Fibroblast of the aortic adventitia (primary cell): ENCODE data around the gene RNF115. TPM values are rescaled to one million over a fixed set of nuclear protein-coding genes. Genes with fewer than 3 reads are reported as not detected.

Source experiments
- DNase-seq: peaks from one replicate; pipeline ENCODE4 v3.0.0-alpha.2; 2010; ENCODE audit warnings: low read depth
- H3K4me3 ChIP-seq: 2 replicates; pipeline ENCODE4 v1.5.1; 2011; ENCODE audit warnings: low read depth, mild to moderate bottlenecking, control low read depth, low read length, moderate library complexity
- CTCF ChIP-seq: IDR thresholded peaks from 2 replicates; pipeline ENCODE4 v1.5.1; 2011; ENCODE audit warnings: mild to moderate bottlenecking, low read length, control low read depth, inconsistent platforms; ENCODE audit not compliant: insufficient read depth
- small RNA-seq: library from RNA; depleted of rRNA; stranded (forward); fragments of <200 nt; gene quantifications from one replicate; pipeline ENCODE3, GENCODE V24; 2012
- total RNA-seq: library from RNA; depleted of rRNA; stranded (reverse); fragments of >200 nt; gene quantifications from 2 replicates; pipeline ENCODE4 v1.2.3, GENCODE V29; 2012; ENCODE audit warnings: low replicate concordance

RNF115 gene
- total RNA-seq, 1 donor: 33.5 TPM

GRCh38 chr1:145692785-145693443 lies 131.0 kb downstream of the RNF115 start:
- TF ChIP-seq CTCF: no peak
- no peak for DNase-seq
- no peak overlapping the region for H3K4me3 ChIP-seq

GRCh38 chr1:145690587-145691558 lies 133.0 kb downstream of the RNF115 start:
- H3K4me3 ChIP-seq: no peak overlapping the region
- peak; percentile 61 for DNase-seq
- no peak for TF ChIP-seq CTCF

DNA sequence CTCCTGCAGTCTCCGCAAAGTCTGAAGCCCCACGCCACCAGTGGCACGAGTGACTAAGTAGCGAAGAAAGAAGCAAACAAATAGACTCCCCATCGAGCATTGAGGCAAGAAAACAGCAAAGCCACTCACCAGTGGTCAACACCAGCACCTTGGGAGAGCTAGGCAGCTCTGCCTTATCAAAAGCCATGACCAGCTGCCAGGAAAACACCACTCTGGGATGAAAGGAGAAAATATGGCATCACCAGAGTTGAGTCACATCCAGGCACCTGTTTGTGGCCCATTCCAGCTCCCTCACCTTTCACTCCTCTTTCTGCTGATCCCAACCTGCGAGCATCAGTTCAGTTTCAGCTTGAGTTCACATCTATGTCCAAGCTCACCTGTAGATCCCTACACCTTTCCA lies 134.0 kb downstream of the RNF115 start:
- TF ChIP-seq CTCF: no peak
- no peak for DNase-seq
- no peak overlapping the region for H3K4me3 ChIP-seq

DNA sequence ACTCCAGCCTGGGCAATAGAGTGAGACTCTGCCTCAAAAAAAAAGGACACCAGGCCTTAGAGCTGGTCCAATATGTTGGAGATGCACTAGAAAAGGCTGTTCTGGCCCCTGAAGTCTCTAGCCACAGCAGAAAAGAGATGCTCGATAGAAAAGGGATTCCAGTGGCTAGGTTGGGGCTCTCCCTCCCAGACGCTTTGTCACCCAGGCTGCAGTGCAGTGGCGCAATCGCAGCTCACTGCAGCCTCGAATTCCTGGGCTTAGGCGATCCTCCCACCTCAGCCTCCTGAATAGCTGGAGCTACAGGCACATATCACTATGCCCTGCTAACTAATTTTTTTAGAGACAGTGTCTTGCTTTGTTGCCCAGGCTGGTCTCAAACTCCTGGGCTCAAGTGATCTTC lies 135.0 kb downstream of the RNF115 start:
- no peak for TF ChIP-seq CTCF
- DNase-seq: no peak
- H3K4me3 ChIP-seq: no peak overlapping the region

Small RNA genes lying within 50 kb of the gene (small RNA-seq; reads per million reads assigned to genes)
- gene MIR6736: not detected

Other genes with a start within 250 kb of the RNF115 start
- 32.7 and 37.7 TPM in 2 replicates for gene GPR89A, start 216.1 kb downstream of the RNF115 start, total RNA-seq
- 0.54 TPM in 1 of 2 replicates, not detected in the other for gene PDZK1, start 116.7 kb downstream of the RNF115 start, total RNA-seq
- not detected in 2 replicates for gene CD160, start 104.6 kb downstream of the RNF115 start, total RNA-seq
- 58.6 and 163 TPM in 2 replicates for gene POLR3C, start 105 bp upstream of the RNF115 start, total RNA-seq
- gene NUDT17, start 21.5 kb upstream of the RNF115 start, total RNA-seq: 5.2 and 8.3 TPM in 2 replicates
- gene PIAS3, start 35.0 kb upstream of the RNF115 start, total RNA-seq: 6.4 and 24.6 TPM in 2 replicates
- 3.2 and 3.9 TPM in 2 replicates for gene ANKRD35, start 61.8 kb upstream of the RNF115 start, total RNA-seq
- gene ITGA10, start 86.0 kb upstream of the RNF115 start, total RNA-seq: 2.0 and 28.3 TPM in 2 replicates
- 26.8 and 33.4 TPM in 2 replicates for gene PEX11B, start 94.6 kb upstream of the RNF115 start, total RNA-seq
- gene RBM8A, start 103.4 kb upstream of the RNF115 start, total RNA-seq: 111 and 583 TPM in 2 replicates
- 50.8 and 73.3 TPM in 2 replicates for gene LIX1L, start 133.9 kb upstream of the RNF115 start, total RNA-seq
- 0.65 and 0.99 TPM in 2 replicates for gene ANKRD34A, start 140.5 kb upstream of the RNF115 start, total RNA-seq
- 15.7 and 28.4 TPM in 2 replicates for gene POLR3GL, start 140.6 kb upstream of the RNF115 start, total RNA-seq
- 73.0 and 257 TPM in 2 replicates for gene TXNIP, start 172.5 kb upstream of the RNF115 start, total RNA-seq
- not detected in 2 replicates for gene HJV, start 197.6 kb upstream of the RNF115 start, total RNA-seq